Measurements from ENCODE around the gene ATF3. TPM values are rescaled to one million over a fixed set of nuclear protein-coding genes. Genes with fewer than 3 reads are reported as not detected.

ATF3 gene
- total RNA-seq, 1 donor from 2014 or later, result 28.9 TPM

- DNase-seq, result no peak
- no peak for TF ChIP-seq CTCF (IDR thresholded peaks at IDR 0.05)
- intact Hi-C loops (cut with DNase I), result no loop called here
- no peak overlapping the region for H3K4me3 ChIP-seq
- H3K27ac ChIP-seq, result no peak overlapping the region
- H3K9me3 ChIP-seq, result no peaks in the 10 kb centered on the region
- no peaks in the 10 kb centered on the region for H3K4me1 ChIP-seq
- peaks cover 11% of the 10 kb centered on the region for H3K27me3 ChIP-seq
- H3K36me3 ChIP-seq, result no peaks in the 10 kb centered on the region
- no peak for ATAC-seq
Observed at GRCh38 chr1:212582808-212583615, 25.5 kb upstream of the ATF3 start.

DNA sequence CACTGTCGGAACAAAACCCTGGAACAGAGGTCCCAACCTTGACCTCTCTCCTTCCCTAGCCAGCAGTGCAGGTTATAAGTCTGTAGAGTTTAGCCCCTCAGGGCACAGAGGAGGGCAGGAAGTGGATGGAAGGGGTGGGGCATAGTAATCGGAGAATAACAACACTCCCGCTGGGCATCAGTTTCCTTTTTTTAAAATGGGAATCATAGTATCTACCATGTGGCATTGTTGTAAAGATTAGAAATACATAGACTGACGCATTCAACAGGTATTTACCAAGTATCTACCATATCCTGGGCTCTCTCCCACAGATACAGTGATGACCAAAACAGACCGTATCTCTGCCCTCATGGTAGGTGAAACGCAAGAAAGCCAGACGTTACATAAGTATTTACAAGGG, 24.9 kb upstream of the ATF3 start:
- intact Hi-C loops (cut with DNase I), result no loop called here
- no peaks in the 10 kb centered on the region for H3K36me3 ChIP-seq
- peaks cover 11% of the 10 kb centered on the region for H3K27me3 ChIP-seq
- no peak overlapping the region for H3K27ac ChIP-seq
- no peak for ATAC-seq
- DNase-seq, result no peak
- no peak overlapping the region for H3K4me3 ChIP-seq
- H3K4me1 ChIP-seq, result no peaks in the 10 kb centered on the region
- no peak for TF ChIP-seq CTCF (IDR thresholded peaks at IDR 0.05)
- H3K9me3 ChIP-seq, result no peaks in the 10 kb centered on the region

DNA sequence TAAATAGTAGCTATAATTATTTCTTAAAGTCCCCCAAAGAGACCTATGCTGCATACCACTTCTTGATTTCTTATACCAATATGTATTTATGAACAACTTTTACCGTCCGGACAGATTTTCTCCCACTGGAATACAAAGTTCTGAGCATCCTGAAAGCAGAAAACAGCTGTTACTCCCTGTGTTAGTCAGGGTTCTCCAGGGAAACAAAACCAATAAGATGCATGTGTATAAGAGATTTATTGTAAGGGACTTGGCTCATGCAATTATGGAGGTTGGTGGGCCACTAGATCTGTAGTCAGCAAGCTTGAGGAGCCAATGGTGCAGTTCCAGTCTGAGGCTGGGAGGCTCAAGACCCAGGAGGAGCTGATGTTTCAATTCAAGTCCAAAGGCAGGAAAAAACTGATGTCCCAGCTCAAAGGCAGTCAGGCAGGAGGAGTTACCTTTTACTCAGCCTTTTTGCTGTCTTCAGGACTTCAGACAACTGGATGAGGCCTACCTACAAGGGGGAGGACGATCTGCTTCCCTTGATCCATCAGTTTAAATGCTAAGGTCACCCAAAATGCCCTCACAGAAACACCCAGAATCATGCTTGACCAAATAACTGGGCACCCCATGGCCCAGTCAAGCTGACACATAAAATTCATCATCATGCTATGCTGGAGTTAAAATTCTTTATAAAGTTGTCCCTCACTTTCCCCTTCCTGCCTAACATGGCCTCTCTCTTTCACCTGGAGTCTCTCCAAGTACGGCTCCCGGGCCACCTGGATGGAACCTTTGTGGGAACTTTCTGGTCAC, 24.3 kb upstream of the ATF3 start:
- no peak for ATAC-seq
- intact Hi-C loops (cut with DNase I), result no loop called here
- no peak for TF ChIP-seq CTCF (IDR thresholded peaks at IDR 0.05)

DNA sequence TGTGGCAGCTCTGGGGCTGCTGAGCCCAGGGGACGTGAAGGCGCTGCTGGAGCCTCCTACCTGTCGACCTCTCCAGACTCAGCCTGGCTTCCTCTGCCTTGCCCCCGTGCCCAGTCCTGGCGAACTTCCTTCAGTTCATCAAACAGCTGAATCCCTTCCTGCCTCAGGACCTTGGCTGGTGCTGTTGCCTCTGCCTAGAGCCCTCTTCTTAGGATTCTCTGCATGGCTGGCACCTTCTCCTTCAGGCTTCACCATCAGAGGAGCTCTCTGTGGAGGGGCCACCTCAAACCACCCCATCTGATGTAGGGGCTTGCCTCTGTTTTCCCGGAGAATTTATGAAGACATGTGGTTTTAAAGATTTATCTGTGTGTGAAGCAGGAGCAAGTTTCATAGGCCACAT, 23.4 kb upstream of the ATF3 start:
- DNase-seq (no peak), ATAC-seq (no peak)
- Histone ChIP-seq H3K9me3 (no peaks in the 10 kb centered on the region), H3K36me3 (no peaks in the 10 kb centered on the region), H3K4me1 (no peaks in the 10 kb centered on the region), H3K27ac (no peak overlapping the region), H3K27me3 (peaks cover 14% of the 10 kb centered on the region), H3K4me3 (no peak overlapping the region)
- intact Hi-C loops (cut with DNase I), result no loop called here
- TF ChIP-seq CTCF (IDR thresholded peaks at IDR 0.05), result no peak

More for the DNA sequence above, 24.3 kb upstream of the ATF3 start:
- Histone ChIP-seq H3K27ac (no peak overlapping the region), H3K4me1 (no peaks in the 10 kb centered on the region), H3K36me3 (no peaks in the 10 kb centered on the region), H3K27me3 (peaks cover 11% of the 10 kb centered on the region), H3K9me3 (no peaks in the 10 kb centered on the region), H3K4me3 (no peak overlapping the region)
- no peak for DNase-seq

GRCh38 chr1:212586206-212587015, 22.1 kb upstream of the ATF3 start:
- intact Hi-C loops (cut with DNase I), result no loop called here
- Histone ChIP-seq H3K36me3 (no peaks in the 10 kb centered on the region), H3K4me1 (no peaks in the 10 kb centered on the region), H3K27me3 (peaks cover 18% of the 10 kb centered on the region), H3K27ac (no peak overlapping the region), H3K9me3 (no peaks in the 10 kb centered on the region), H3K4me3 (no peak overlapping the region)
- no peak for TF ChIP-seq CTCF (IDR thresholded peaks at IDR 0.05)
- DNase-seq (no peak), ATAC-seq (no peak)
